OCI-LY1 (cell line): ENCODE results near the gene TNPO2.

Experiments
- H2AFZ ChIP-seq: fragments of 200-600 bp; sonication (generic), shearing (Covaris generic); 2 replicates; pipeline ENCODE4 v1.6.0; 2014; ENCODE audit warnings: antibody characterized with exemption, mild to moderate bottlenecking, low read length
- H3F3A ChIP-seq: fragments of 200-600 bp; sonication (generic), shearing (Covaris generic); 2 replicates; pipeline ENCODE4 v1.6.0; 2014; ENCODE audit warnings: mild to moderate bottlenecking, antibody characterized with exemption, low read length, moderate library complexity; ENCODE audit not compliant: insufficient read depth
- H3K27ac ChIP-seq: fragments of 200-600 bp; sonication (generic); 2 replicates; pipeline ENCODE4 v1.5.1; 2014; ENCODE audit warnings: low read length, mixed run types, mild to moderate bottlenecking, low read depth; ENCODE audit not compliant: poor library complexity, severe bottlenecking
- H3K27me3 ChIP-seq: fragments of 200-600 bp; sonication (generic); 2 replicates; pipeline ENCODE4 v1.6.0; 2014; ENCODE audit warnings: antibody characterized with exemption, mild to moderate bottlenecking, low read length, moderate library complexity; ENCODE audit not compliant: insufficient read depth
- H3K36me3 ChIP-seq: fragments of 200-600 bp; sonication (generic); 2 replicates; pipeline ENCODE4 v1.6.1; 2014; ENCODE audit warnings: mild to moderate bottlenecking, antibody characterized with exemption, low read length, moderate library complexity, mixed read lengths; ENCODE audit not compliant: insufficient read depth
- H3K4me1 ChIP-seq: fragments of 200-600 bp; sonication (generic); 2 replicates; pipeline ENCODE4 v1.5.1; 2014; ENCODE audit warnings: mild to moderate bottlenecking, low read length, moderate library complexity; ENCODE audit not compliant: insufficient read depth, severe bottlenecking
- H3K4me2 ChIP-seq: fragments of 200-600 bp; sonication (generic), shearing (Covaris generic); 2 replicates; pipeline ENCODE4 v1.6.1; 2014; ENCODE audit warnings: low read length
- H3K4me3 ChIP-seq: fragments of 200-600 bp; sonication (generic); 2 replicates; pipeline ENCODE4 v1.5.1; 2014; ENCODE audit warnings: low read length, low read depth, mild to moderate bottlenecking, mixed read lengths; ENCODE audit not compliant: poor library complexity, severe bottlenecking
- H3K79me2 ChIP-seq: fragments of 200-600 bp; shearing (Covaris generic); 2 replicates; pipeline ENCODE4 v1.6.1; 2016; ENCODE audit warnings: mixed run types, low read length, mixed read lengths; ENCODE audit not compliant: insufficient read depth
- H3K9ac ChIP-seq: fragments of 200-600 bp; sonication (generic), shearing (Covaris generic); 2 replicates; pipeline ENCODE4 v1.6.1; 2014; ENCODE audit warnings: mild to moderate bottlenecking, low read length, mixed read lengths
- H3K9me2 ChIP-seq: fragments of 200-600 bp; sonication (generic), shearing (Covaris generic); 2 replicates; pipeline ENCODE4 v1.6.1; 2014; ENCODE audit warnings: low read depth, mild to moderate bottlenecking, low read length, mixed read lengths
- H3K9me3 ChIP-seq: fragments of 200-600 bp; shearing (Covaris generic); 2 replicates; pipeline ENCODE4 v1.6.1; 2014; ENCODE audit warnings: low read length, mixed read lengths
- H4K20me1 ChIP-seq: fragments of 200-600 bp; sonication (generic), shearing (Covaris generic); 2 replicates; pipeline ENCODE4 v1.6.0; 2016; ENCODE audit warnings: mild to moderate bottlenecking, low read length; ENCODE audit not compliant: insufficient read depth
- CTCF ChIP-seq: fragments of 200-600 bp; sonication (generic), shearing (Covaris generic); IDR thresholded peaks from 2 replicates; pipeline ENCODE4 v1.5.1; 2017; ENCODE audit warnings: mild to moderate bottlenecking, antibody characterized with exemption, low read length, moderate library complexity, mixed read lengths
- EZH2 ChIP-seq: fragments of 200-600 bp; sonication (generic), shearing (Covaris generic); IDR thresholded peaks from 2 replicates; pipeline ENCODE4 v1.8.0; 2017; ENCODE audit warnings: borderline replicate concordance, mixed run types, mild to moderate bottlenecking, antibody characterized with exemption, low read length, moderate library complexity, mixed read lengths

The TNPO2 gene

DNA sequence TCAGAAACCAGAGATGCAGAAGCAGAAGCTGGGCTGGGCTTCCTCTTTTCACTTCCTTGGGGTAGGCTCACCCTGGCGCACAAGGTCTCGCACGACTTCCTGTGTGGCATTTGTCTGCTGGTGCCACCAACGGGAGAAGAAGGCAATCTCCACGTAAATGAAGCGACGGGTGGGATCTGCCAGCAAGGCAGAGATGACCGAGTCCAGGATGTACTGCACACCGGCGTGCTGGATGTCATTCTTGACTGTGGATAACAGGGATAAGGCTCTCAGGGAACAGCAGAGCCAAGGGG, 58.5 kb downstream of the TNPO2 start:
- Histone ChIP-seq H3K36me3 (peaks cover 39% of the 10 kb centered on the region), H3K4me3 (peak overlapping the region; percentile 87), H3K9me2 (no peaks in the 10 kb centered on the region), H3K79me2 (no peaks in the 10 kb centered on the region), H3F3A (no peaks in the 10 kb centered on the region), H4K20me1 (no peaks in the 10 kb centered on the region), H3K9me3 (no peaks in the 10 kb centered on the region), H2AFZ (no peak overlapping the region), H3K27ac (peak overlapping the region; percentile 78), H3K4me2 (peak overlapping the region; percentile 93), H3K27me3 (no peaks in the 10 kb centered on the region), H3K4me1 (peaks cover 37% of the 10 kb centered on the region), H3K9ac (peak overlapping the region; percentile 81)
- TF ChIP-seq CTCF (no peak), EZH2 (no peak)

- H3K4me3 ChIP-seq = peak overlapping the region; percentile 87
- peak overlapping the region; percentile 93 for H3K4me2 ChIP-seq
- H3K9me2 ChIP-seq = no peaks in the 10 kb centered on the region
- TF ChIP-seq EZH2 = no peak
- TF ChIP-seq CTCF = no peak
- H3K79me2 ChIP-seq = no peaks in the 10 kb centered on the region
- H3K27ac ChIP-seq = peak overlapping the region; percentile 78
- peak overlapping the region; percentile 81; the same call in 1 of the 2 replicates for H3K9ac ChIP-seq
- H3K9me3 ChIP-seq = no peaks in the 10 kb centered on the region
- H3F3A ChIP-seq = no peaks in the 10 kb centered on the region
- peaks cover 34% of the 10 kb centered on the region for H3K4me1 ChIP-seq
- H3K27me3 ChIP-seq = no peaks in the 10 kb centered on the region
- no peaks in the 10 kb centered on the region for H4K20me1 ChIP-seq
- H2AFZ ChIP-seq = no peak overlapping the region
- peaks cover 44% of the 10 kb centered on the region for H3K36me3 ChIP-seq
These were observed 59.1 kb downstream of the TNPO2 start for GRCh38 chr19:12664406-12665280.

DNA sequence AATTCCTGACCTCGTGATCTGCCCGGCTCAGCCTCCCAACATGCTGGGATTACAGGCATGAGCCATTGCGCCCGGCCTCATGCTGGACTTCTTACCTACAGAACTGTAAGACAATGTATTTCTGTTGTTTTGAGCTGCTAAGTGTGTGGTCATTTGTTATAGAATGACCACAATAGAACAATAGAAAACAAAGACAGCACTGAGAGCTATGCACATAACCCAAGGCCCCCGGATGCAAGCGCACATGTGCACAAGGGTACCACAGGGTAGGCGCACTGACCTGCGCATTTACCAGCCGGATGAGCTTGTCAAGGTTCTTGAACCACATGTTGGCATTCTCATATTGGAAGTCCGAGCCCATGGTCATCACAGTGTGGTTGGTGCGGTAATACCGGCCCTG, 62.8 kb downstream of the TNPO2 start:
- Histone ChIP-seq H3K27ac (no peak overlapping the region), H3K79me2 (no peaks in the 10 kb centered on the region), H3K9ac (no peak overlapping the region), H3K9me2 (no peaks in the 10 kb centered on the region), H3K36me3 (peaks cover 77% of the 10 kb centered on the region), H3K4me3 (no peak overlapping the region), H3K4me1 (peaks cover 14% of the 10 kb centered on the region), H3F3A (no peaks in the 10 kb centered on the region), H2AFZ (no peak overlapping the region), H4K20me1 (no peaks in the 10 kb centered on the region), H3K4me2 (no peak overlapping the region), H3K9me3 (no peaks in the 10 kb centered on the region), H3K27me3 (no peaks in the 10 kb centered on the region)
- TF ChIP-seq EZH2 (no peak), CTCF (no peak)
